Cortex of kidney (tissue), 1 donor: ENCODE data around the gene CARD11.

Experiments
- DNase-seq: peaks from one replicate; lab custom pipeline; 2025; lab: John Stamatoyannopoulos, UW

CARD11 gene

DNA sequence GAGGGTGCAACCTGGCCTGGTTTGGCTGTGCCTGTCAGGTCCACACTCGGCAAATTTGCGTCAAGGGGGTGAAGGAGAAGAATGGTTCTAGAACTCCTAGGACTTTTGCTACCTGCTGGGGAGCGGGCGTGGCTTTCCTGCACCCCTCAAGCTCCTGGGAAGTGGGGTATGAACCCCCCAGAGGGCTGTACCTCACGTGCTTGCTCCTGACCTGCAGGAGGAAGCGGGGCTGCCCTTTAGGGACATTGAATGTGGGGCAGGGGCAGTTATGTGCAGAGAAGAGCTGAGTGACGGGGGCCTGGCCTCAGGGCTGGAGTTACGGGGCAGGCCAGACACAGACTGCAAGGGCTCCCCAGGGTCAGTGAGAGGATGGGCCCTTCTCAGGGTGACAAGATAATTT lies 138.2 kb downstream of the CARD11 start:
- DNase-seq, result no peak

DNA sequence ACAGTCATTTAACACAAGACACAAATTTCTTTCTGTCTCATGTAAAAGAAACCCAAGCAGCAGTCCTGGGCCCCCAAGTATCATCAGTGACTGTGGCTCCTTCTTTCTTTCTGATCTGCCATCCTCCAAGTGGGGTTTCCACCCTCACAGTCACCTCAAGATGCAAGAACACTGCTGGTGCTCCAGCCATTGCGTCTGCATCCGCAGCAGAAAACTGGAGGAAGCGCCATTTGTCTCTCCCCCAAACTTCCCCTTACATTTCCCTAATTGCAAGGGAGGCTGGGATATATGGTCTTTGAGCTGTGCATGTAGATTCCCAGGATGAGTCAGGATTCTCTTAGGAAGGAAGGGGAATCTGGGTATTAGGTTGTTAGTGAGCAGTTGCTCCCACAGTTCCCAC lies 138.6 kb downstream of the CARD11 start:
- no peak for DNase-seq

DNA sequence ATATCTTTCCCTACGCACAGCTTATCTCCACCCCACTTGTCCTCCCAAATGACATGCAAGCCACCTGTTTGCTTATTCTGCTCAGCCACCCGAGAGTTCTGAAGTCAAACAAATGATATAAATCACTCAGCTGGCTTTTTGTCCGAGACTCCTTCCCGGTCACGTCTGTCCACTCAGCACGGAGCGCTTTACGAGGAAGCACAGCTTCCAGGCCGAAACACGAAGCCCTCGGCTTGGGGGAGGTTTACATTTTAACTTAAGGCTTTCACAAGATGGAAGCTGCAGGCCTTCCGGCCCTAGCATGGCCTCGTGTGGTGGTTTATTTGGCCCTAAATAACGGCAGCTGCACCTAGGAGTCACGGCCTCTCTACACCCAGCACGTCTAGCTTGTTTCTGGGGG lies 139.5 kb downstream of the CARD11 start:
- no peak for DNase-seq

DNA sequence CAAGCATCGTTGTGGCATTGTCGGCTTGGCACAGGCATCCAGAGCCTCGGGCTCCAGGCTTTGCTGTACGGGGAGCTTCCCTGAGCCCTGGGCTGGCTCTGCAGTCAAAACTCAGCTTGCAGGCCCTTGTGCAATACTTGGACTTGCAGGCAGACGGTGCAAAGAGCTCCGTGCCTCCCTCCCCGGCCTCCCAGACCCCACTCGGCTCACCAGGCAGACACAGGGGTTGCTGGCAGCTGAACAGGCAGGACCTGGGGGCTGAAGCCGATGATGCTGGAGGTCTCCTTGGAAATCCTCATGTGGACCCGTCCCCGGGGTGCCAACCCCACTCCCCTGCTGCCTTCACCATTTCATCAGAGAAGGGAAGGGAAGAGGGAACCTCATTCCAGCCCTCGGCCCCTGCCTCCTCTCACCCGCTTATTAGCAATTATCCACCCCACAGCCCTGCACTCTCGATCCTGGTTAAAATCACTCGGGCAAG lies 139.9 kb downstream of the CARD11 start:
- no peak for DNase-seq

DNA sequence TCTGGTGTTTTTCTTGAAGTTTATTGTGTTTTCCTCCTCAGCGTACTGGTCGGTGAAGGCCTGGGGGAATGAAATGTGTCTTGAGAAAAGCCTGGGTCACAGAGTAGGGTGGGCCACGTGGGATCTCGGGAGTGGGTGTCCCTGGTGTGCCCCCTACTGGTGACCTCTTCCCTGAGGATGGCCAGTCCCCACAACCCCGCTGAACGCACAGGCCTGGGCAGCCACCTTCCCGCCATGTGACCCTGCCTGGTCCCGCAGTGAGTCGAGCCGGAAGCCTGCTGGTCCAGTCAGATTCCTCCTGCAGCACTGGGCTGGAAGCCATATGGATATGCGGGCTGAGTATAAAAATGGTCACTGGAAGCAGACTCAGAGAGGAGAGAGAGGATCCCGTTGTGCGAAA lies 146.6 kb downstream of the CARD11 start:
- DNase-seq, result no peak

DNA sequence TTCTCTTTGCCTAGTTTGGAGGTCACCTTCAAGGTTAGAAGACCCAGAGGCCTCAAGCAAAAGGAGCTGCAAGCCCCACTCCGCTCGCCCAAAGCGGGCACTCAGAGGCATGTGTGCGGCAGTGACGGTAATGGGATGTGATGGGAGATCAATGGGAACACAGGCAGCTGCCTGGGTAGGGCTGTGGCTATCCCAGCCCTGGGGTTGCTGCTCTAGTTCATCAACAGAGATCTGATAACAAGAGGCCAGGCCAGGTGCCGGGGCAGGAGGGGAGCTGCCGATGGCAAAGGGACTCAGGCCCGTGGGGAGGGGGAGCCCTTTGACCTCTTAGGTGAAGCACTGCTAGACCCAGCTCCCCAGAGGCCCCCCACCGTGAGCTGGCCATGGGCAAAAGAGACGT lies 147.5 kb downstream of the CARD11 start:
- no peak for DNase-seq

DNA sequence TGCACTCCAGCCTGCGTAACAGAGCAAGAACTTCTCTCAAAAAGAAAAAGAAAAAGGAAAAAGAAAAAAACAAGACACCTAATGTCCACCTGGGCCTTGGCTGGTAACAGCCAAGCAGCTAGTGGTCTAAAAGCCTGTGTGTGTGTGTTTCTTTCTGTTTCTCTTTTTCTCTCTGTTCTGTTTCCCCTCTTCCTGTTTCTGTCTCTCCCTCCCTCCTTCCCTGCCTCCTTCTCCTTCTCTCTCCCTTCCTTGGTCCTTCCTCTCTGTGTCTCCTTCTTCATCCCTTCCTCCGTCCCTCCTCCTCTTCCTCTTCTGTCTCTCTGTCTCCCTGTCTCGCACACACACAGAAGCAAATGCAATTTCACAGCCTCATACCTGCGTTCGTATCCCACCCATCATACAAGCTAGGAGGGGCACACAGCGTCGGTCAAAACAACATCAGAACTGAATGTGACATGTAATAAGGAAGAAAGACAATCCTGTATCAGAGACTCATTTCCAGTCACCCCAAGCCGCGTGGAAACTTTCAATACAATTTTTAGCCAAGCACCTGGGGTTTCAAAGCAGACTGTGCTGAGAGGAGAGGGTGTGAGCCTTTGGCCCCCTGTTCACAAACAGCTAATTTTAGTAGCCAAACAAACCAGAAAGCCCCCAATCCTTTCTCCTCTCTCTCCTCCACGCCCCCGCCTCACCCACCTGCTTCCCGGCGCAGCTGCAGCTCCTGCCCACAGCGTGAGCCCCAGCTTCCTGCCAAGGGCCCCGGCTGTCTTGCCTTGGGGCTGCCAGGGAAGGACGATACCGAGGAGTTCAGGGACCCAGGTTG lies 149.3 kb downstream of the CARD11 start:
- no peak for DNase-seq

DNA sequence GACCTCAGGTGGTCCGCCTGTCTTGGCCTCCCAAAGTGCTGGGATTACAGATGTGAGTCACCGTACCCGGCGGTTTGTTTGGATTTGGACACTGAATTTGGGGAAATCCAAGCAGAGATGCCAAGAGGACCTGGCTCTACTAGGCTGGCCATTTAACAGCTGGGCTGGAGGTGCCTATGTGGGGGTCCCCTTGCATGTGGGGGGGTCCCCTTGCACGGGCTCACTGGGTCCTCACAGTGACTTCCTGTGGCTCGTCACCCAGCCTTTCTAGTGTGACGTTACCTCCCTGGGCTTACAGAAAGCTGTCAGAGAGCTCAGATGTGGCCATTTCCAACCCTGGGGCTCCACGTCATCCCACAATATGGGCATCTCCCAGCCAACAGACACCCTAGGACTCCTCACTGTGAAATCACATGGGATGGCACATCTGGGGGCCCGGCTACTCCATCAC lies 150.2 kb downstream of the CARD11 start:
- DNase-seq, result no peak

DNA sequence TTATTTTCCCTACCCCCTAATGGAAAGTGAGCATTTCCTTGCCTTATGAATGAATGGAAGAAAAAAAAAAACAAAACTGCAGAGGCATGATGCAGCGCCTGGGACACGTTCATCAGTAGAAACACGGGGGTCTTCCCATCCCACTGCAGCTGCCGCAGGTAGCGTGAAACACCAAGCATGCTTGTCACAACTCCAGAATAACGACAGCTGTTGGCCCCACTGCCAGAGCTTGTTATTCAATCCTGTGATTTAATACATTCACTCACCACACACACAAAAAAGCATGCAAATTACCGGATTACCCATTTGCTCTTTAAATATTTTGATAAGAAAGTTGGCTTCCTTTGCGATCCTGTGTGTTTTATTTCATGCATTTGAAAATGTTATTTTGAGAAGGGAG lies 151.1 kb downstream of the CARD11 start:
- DNase-seq, result no peak

DNA sequence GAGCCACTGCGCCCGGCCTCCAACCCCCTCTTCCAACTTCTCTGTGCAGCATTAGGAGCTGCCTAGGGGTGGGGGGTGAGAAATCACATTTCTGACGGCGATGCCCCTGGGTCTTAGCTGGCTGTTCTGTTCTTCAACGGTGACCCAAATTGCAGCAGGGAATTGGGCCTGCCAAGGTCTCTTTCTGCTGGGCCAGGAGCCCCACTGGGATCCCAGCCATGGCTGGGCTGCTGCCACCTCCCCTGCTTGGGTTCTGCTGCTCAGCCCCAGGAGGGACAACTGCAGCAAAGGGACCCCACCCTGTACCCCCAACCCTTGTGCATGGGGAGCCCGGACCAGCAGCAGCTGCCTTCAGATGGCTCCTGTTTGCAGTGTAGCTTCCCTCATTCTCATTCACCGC lies 155.9 kb downstream of the CARD11 start:
- DNase-seq, result no peak

DNA sequence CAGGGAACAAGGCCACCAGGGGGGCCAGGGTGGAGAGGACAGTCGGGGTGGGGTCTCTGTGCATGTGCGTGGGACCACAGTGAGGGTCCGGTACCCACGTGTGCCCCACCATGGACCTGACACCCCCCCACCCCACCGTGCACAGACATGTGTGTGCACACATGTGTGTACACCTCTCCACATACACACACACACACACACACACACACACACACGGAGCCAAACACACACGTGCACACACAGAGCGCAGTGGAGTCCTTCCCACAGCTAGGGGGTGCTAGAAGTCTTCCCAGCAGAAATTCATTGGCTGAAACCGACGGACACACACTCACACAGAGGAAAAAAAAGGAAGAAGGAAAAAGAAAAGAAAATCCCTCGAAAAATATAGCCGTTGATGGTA lies 156.8 kb downstream of the CARD11 start:
- no peak for DNase-seq

DNA sequence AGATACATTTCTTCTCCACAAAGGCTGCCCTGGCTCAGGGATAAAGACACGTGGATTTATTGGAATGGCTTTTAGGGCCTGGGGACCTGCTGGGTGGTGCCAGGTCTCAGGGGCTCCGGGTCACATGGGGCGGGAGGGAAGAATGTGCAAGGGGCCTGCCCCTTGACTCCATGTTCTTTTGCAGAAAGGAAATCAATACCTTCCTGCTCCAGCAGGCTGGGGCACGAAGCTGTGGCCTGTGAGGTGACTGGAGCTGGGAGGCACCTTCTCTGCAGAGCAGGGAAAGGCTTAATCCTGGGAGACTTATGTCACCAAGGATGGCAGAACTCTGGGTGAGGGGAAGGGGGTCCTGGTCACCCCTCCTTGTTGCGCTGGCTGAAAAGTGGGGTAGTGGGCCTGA lies 157.3 kb downstream of the CARD11 start:
- DNase-seq, result no peak

DNA sequence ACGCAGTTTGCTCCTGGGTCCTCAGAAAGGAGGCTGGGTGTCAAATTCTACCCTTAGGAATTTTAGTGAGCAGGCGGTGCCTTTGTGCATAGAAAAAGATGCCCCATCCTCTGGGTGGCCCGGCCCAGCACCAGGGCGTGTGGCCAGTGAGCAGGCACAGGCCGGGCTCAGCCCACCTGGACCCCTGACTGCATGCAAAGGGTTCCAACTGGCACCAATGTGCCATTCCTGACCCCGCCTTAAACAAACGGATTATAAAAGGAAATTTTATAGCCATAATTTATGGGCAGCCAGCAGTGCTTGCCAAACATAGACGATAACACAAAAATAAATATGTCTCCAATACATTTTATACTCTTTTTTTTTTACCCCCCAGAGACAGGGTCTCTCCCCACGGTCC lies 159.5 kb downstream of the CARD11 start:
- no peak for DNase-seq

DNA sequence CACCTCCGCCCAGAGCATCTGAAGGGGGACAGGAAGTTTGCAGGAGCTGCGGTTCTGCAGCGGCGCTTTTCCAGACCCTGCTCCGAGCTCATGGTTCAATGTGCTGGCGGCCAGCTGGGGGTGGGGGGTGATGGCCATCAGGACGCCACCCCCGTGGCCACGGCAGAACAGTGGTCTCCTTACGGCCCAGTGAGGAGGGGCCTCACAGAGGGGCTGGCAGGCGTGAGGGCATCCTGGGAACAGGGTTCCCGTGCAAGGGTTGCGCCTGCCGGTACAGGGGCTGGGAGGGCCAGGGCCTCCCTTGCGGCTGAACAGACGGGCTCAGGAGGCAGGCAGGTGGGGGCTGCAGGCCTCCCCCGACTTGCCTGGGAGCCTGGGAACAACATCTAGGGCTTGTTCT lies 160.6 kb downstream of the CARD11 start:
- DNase-seq, result no peak

DNA sequence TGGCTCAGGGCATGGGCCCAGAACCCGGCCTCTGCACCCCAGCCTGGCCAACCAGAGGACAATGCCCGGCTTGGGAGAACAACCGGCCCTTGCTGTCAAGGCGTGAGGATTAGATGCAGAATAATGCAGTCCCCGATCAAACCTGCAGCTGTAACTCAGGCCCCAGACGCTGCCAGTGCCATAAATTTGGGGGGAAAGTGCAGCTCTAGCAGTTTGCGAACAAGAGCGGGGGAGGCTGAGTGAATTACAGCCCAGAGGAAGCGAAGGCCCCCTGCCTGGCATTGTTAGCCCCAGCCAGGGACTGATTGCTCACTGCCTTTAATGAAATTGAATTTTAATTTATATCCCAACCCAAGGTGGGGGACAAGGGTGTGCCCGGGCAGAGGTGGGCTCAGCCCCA lies 161.6 kb downstream of the CARD11 start:
- DNase-seq, result no peak

DNA sequence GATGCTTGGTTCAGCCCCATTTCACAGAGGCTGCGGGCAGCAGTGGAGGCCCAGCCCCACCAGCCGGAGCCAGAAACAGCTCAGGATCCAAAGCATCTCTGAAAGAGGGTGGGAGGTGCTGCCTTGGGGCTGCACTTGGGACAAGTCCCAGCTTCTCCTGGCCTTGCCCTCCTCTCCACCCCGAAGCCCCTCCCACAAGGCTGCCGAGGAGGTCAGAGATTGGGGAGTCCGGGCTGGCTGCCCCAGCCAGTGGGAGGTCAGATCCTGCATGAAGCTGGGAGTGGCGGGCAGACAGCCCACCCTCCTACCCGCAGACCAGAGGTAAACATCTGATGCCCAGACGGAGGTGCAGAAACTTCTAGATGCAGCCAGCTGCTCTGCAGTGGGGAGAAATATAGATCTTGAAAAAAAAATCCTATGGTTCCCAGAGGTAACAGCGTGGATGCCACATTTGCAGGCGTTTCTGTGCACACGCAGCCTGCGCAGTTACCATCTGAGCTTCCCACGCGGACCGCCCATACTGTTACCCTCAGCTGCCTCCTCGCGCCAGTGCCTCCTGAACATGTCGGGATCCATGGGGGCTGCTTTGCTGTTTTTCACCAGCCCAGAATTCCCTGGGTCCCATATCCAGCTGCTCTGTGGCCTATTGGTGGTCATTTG lies 162.7 kb downstream of the CARD11 start:
- no peak for DNase-seq

DNA sequence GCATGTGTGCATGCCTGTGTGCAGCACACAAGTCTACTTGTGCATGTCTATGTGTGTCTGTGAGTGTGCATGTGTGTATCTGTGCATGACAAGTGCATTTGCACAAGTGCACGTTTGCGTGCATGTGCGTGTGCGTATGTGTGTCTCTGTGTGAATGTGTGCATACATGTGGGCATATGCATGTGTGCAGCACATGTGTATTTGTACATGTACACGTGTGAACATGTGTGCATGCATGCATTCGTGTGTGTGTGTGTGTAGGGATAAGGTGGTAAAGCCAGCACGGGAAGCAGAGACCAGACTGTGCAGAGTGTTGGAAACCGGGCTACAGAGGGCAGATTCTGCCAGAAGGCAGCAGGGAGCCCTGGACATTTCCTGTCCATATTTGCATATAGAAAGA lies 163.6 kb downstream of the CARD11 start:
- DNase-seq, result no peak

DNA sequence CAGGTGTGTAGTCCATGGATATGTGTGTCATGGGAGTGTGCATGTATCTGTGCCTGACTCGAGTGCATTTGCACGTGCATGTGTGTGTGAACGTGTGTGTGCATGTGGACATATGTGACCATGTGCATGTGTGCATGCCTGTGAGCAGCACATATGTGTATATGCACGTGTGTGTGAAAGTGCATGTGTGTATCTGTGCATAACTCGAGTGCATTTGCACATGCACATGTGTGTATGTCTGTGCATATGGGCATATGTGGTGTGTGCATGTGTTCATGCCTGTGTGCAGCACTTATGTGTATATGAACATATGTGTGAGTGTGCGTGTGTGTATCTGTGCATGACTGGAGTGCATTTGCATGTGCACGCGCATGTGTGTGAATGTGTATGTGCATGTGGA lies 164.3 kb downstream of the CARD11 start:
- DNase-seq, result no peak

DNA sequence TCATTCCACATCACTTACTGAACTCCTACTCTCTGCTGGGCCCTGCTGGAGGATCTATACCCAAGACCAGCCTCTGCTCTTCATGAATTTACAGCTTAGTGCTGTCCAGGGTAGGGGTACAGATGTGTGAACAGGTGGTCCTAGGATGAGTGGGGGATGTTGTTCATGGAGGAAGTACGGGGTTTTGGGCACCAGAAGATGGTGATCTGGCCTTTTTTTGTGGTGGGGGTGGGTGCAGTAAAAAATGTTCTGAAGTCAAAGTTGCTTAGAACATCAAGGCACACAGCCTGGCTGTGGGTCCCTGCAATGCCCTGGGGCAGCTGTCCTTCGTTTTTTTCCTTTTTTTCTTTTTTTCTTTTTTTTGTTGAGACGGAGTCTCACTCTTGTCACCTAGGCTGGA lies 165.4 kb downstream of the CARD11 start:
- no peak for DNase-seq

DNA sequence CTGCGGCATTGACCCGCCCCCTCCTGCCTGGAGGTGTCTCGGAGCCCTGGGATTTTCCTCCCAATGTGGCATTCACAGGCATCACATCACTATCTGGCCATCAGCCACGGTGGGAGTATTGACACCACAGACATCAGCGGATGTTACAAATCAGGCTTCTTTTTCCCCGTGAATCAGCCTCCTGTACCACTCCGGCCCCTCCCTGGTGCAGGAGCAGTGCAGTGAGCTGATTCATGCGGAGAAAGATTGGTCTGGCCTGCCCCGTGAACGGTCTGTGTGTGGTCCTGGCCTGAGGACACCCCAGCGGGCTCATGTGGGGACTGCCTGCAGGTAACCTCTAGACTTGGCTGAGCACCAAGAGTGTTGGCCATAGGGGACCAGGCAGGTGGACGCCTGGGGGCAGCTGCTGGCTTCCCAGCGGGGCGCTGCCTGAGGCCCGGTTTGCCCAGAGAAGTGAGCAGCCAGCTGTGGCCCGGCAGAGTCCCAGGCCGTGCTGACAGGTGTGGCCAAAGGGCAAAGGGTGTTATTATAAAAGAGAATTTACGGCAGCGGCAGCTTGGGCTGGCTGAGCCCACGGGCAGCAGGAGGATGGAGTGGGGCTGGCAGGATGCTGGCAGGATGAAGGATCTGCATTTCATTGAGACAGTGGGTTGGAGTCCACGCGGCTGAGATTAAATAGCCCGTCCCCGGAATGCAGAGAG lies 167.5 kb downstream of the CARD11 start:
- DNase-seq, result no peak

DNA sequence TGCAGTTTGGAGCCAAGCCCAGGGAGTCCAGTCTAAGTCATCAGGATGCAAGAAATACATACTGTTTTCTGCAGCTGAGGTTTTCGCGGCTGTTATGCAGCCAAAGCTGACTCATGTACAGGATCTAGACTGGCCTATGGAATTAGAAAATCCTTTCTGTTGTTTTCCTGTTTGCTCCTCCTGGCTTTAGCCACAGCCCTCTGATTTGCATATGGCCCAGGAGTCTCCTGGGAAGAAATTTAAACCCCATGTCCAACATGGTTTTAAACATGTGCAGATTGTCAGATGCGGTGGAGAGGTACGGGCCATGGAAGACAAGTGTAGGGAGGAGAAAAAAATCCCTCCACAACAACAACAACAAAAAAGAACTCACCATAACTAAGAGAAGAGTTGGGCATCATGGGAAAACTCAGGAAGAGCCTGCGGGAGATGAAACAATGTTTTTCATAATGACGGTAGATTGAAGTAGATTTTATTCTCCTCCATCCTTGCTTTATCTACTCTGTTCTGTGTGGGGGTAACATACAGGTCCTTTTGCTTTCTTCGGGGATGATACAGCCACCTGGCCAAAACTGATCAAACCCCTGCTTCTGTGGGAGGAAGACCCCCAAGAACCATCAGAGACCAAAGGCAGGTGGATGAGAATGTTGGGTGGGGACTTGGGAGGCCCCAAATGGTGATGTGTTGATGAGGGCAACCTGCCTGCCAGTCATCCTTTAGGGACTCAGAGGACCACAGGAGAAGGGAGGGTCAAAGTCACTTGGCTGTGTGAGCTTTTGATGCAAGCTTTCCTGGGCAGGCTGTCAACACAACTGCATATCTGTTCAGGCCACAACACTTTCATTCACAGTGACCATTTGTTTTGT lies 169.7 kb downstream of the CARD11 start:
- DNase-seq, result no peak

DNA sequence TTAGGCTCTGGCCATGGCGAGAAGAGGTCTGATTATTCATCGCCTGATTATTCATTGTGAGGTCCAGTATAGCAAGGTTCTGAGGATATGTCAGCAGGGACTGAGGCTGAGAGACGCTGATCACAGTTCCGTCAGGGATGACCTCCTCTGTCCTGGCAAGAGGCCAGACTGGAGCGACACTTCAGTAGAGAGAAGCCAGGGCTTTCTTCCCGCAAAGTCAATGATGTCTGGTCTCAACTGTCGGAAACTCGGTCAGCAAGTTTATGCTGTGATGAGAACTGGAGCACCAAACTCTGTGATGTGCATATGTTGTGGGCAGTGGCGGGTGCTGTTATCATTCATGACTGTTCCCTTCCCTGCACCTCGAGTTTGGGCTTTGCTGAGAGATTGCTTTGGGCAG lies 170.5 kb downstream of the CARD11 start:
- DNase-seq, result no peak
